GM10266 (cell line): ENCODE data around the gene DNLZ.

ENCODE experiments used
- DNase-seq: peaks from one replicate; pipeline ENCODE4 v3.0.0; 2012; ENCODE audit errors: extremely low spot score
- CTCF ChIP-seq: IDR thresholded peaks from 2 replicates; pipeline ENCODE4 v1.5.1; 2012; ENCODE audit warnings: mild to moderate bottlenecking, low read depth; ENCODE audit not compliant: control insufficient read depth, insufficient read depth; ENCODE audit errors: missing control alignments

The DNLZ gene

GRCh38 chr9:136339958-136340310, 23.6 kb downstream of the DNLZ start:
- DNase-seq, result no peak
- no peak for TF ChIP-seq CTCF

GRCh38 chr9:136339173-136339957, 24.2 kb downstream of the DNLZ start:
- peak; percentile 89 for TF ChIP-seq CTCF
- peak; percentile 91 for DNase-seq

GRCh38 chr9:136338511-136338910, 25.0 kb downstream of the DNLZ start:
- no peak for TF ChIP-seq CTCF
- DNase-seq, result no peak

GRCh38 chr9:136337416-136338395, 25.8 kb downstream of the DNLZ start:
- no peak for TF ChIP-seq CTCF
- no peak for DNase-seq

- no peak for TF ChIP-seq CTCF
- no peak for DNase-seq
Measured at GRCh38 chr9:136336881-136337280, 26.7 kb downstream of the DNLZ start.

GRCh38 chr9:136336156-136336870, 27.2 kb downstream of the DNLZ start:
- no peak for DNase-seq
- TF ChIP-seq CTCF, result no peak
